GM21390 (cell line): ENCODE results near the gene ACOXL.

Experiments used
- ATAC-seq: cut with Tn5 transposase; IDR thresholded peaks from one replicate; pipeline ENCODE4 v1.9.1; 2021; ENCODE audit not compliant: unreplicated experiment

Gene ACOXL

DNA sequence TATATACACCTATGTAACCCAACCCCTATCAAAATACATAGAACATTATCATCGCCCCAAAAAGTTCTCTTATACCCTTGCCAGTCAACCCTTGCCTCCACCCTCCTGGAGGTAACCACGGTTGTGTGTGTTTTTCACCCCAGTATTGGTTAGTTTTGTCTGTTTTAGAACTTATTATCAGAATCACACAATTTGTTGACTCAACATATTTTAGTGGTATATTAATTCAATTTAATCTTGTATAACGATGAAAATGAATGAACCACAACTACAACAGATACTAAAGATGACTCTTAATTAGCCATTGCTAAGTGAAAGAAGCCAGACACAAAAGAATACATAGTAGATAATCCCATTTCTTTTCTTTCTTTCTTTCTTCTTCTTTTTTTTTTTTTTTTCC, 19.3 kb downstream of the ACOXL start:
- no peak for ATAC-seq

GRCh38 chr2:110752871-110753270, 20.5 kb downstream of the ACOXL start:
- no peak for ATAC-seq

DNA sequence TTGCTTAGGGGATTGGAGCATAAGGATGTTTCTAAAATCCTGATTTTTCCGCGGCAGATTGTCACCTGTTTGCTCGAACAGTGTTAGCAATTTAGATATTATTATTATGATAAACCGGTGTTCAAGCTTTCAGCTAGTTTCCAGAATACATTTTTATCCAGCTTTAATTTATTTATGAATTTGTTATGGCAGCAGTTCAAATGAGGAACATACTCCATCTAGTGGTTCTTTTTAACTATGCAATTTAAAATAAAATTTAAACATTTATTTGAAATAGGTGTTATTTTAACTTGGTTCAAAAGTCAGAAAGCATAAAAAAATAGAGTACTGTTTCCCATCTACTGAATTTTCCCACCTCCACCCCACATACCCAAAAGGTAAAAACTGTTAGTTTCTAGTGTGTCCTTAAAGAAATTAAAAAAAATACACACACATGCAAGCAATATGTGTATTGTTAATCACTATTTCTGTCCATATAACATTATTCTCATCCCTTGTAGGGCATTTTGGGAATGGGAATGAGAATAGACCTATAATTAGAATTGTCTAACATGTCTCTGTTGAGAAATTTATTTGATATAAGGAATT, 23.2 kb downstream of the ACOXL start:
- ATAC-seq = no peak

- ATAC-seq = no peak
These were observed 27.0 kb downstream of the ACOXL start for GRCh38 chr2:110759411-110759810.

DNA sequence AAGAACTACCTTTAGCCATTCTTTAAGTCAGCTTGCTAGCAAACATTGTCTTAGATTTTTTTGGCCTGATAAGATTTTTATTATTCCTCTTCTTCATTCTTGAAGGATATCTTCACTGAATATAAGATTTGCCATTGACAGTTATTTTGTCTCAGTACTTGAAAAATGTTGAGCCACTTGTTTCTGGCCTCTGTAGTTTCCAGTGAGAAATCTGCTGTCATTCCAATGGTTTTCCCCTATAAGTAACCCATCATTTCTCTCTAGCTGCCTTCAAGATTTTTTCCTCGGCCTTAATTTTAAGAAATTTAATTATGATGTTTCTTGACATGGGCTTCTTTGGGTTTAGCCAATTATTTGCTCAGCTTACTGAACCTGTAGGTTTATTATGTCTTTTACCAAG, 32.6 kb downstream of the ACOXL start:
- ATAC-seq = no peak

- no peak for ATAC-seq
These were observed 33.9 kb downstream of the ACOXL start for GRCh38 chr2:110766291-110766690.

- ATAC-seq = no peak
These were observed 36.2 kb downstream of the ACOXL start for GRCh38 chr2:110768591-110768990.

- ATAC-seq = no peak
These were observed 38.1 kb downstream of the ACOXL start for GRCh38 chr2:110770404-110770958.

GRCh38 chr2:110770959-110771431, 38.6 kb downstream of the ACOXL start:
- no peak for ATAC-seq

DNA sequence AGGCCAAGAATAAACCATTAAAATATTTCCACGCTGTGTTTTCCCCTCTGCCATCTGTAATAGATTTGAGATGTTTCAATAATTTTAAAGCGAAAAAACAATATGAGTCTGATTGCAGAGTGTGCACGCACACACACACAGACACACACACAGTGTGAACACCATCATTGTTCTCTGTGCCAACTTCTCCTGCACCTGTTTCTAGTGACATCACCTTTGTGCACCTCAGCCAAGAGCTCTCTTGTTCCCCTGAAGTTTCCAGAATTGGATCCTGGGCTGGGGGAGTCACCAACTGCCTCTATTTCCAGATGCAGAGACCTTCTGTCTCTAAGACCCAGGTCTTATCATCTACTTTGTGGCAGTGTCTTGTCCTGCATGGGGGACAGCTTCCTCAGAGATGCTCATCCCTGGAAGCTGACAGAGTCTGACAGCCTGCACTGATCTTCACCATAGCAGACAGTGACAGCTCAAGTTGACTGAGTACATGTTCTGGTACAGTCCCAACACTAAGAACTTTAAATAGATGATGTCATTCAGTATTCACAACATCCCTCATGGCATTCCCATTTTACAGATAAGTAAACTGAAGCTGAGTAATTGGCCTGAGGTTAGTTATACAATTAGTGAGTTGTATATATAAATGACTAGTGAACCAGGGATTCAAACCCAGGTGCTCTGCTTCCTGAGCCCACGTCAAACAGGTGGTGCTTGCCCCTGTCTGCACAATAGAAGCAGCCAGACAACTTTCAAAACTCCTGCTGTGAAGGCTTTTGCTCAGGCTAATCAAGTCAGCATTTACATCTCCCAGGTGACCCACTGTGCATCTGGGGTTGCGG, 39.4 kb downstream of the ACOXL start:
- no peak for ATAC-seq

- no peak for ATAC-seq
These were observed 40.0 kb downstream of the ACOXL start for GRCh38 chr2:110772383-110772755.

- no peak for ATAC-seq
These were observed 41.1 kb downstream of the ACOXL start for GRCh38 chr2:110773401-110773921.

- no peak for ATAC-seq
These were observed 42.3 kb downstream of the ACOXL start for GRCh38 chr2:110774701-110775100.

- no peak for ATAC-seq
These were observed 45.3 kb downstream of the ACOXL start for GRCh38 chr2:110777531-110778311.

GRCh38 chr2:110780461-110780860, 48.1 kb downstream of the ACOXL start:
- peak; percentile 82 for ATAC-seq

GRCh38 chr2:110783196-110783873, 51.0 kb downstream of the ACOXL start:
- ATAC-seq = no peak

DNA sequence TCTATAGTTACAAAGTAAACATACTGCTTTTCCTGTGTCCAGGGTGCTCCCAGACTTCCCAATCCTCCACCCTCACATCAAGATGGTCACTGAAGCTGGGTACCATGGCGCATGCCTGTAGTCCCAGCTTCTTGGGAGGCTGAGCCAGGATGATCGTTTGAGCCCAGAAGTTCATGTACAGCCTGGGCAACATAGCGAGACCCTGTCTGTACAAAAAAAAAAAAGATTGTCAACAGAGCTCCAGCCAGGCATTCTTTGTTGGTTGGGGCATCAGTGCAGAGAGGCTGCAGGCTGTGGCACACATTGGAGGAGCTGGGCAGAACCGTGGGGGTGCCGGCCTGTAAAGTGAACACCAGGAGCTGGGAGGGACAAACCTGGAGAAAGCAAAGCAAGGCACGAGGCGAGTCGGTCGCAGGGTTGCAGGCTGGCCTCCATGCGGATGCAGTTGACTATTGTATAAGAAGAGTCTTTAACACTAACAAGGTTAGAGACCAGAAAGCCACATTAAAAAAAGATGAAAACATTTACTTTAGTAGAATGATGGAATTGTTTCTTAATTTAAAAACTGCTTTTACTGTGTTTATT, 51.8 kb downstream of the ACOXL start:
- no peak for ATAC-seq

GRCh38 chr2:110785439-110785838, 53.1 kb downstream of the ACOXL start:
- ATAC-seq = no peak

DNA sequence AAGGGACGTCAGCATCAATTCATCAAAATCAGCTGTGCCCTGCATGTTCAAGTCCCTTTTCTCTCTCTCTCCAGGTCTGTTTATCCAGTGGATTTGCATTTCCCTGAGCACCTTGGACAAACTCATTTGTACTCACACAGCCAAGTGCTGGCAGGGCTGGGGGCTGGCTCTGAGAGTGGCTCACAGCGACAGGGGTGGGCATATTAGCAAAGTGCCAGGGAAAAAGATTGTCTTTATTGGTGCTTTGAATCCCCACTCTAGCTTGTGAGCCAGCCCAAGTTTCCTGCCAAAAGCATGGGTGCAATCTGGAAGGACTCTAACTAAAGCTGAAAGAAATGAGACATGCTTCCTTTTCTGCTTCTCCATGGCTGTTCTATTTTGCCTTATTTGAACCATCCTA, 56.6 kb downstream of the ACOXL start:
- ATAC-seq = no peak

- ATAC-seq = no peak
These were observed 57.3 kb downstream of the ACOXL start for GRCh38 chr2:110789706-110790105.
